Heart left ventricle (tissue), 13 donors: ENCODE measurements around the gene SAMD15.

ENCODE experiments used
- CTCF ChIP-seq, 12 donors: fragments of 200-600 bp; sonication (generic) in 4 of 12; IDR thresholded peaks; one replicate each; pipeline versions ENCODE4 v1.5.0 to v1.8.0; 2018 to 2022; ENCODE audit warnings: antibody characterized with exemption in 12 of 12, mild to moderate bottlenecking in 5 of 12
- POLR2A ChIP-seq, 2 donors: fragments of 450-650 bp; IDR thresholded peaks; one replicate each; pipeline ENCODE4 v1.6.1; 2017; ENCODE audit warnings: antibody characterized with exemption in 2 of 2, mild to moderate bottlenecking in 2 of 2, moderate library complexity in 2 of 2
- donor health status: ischemic (EF 13 %, LVEDD 7.1; RV severe dilation, severe dysfunction).
- donor health status: DM: no; HTN: yes; CAD: no.
- donor health status: DM: no; HTN: no; CAD: no.
- donor health status: ischemic (EF 25% LVEDD 6.9; RV normal size, moderate dysfunction).
- donor health status: ischemic (EF 25% LVEDD 5.7; RV mildly dilated, moderate dysfunction).
- donor health status: ischemic (EF 35%, LVEDD 5.7; RV mildly dilated, moderate dysfunction).
- donor health status: nonischemic (EF 11% LVEDD 7.7; RV severe dilation, severe dysfunction).
- donor health status: DM: yes; HTN: yes; CAD: no.
- donor health status: PGD.
- donor health status: ischemic (EF 29% LVEDD 5.4; RV normal size, mild dysfunction).
- donor health status: nonischemic (EF 23%, LVEDD 6.1; RV moderate dilation, normal function).

GRCh38 chr14:77342726-77343397 is 34.3 kb upstream of the SAMD15 start:
- TF ChIP-seq CTCF (IDR thresholded peaks at IDR 0.05) (no peak), POLR2A (IDR thresholded peaks at IDR 0.05) (no peak)
